IMR-90 (cell line): ENCODE results near the gene CRY2. TPM values are rescaled to one million over a fixed set of nuclear protein-coding genes. Genes with fewer than 3 reads are reported as not detected.
A peak's percentile ranks its signal among the peaks of the same experiment; 100 is the strongest.

Experiments
- ATAC-seq: fragments of 200-7000 bp; cut with Tn5 transposase; 2 replicates; pipeline ENCODE4 v1.9.1; 2020; ENCODE audit warnings: low read depth, mild to moderate bottlenecking, moderate library complexity
- BruUV-seq: library from RNA; stranded (reverse); fragments of 400-500 nt; replicated peaks from 2 replicates; lab custom pipeline; 2021; lab: Mats Ljungman, UMichigan
- CTCF ChIA-PET: fragments of 300-600 bp; formaldehyde crosslinking; extraction: SDS; loops from one replicate; lab custom pipeline; 2021; ENCODE audit warnings: antibody characterized with exemption; lab: Yijun Ruan, JAX
- POLR2A ChIA-PET: fragments of 300-600 bp; sonication (Branson Sonifier 250); formaldehyde crosslinking; loops from one replicate; lab custom pipeline; 2022; ENCODE audit warnings: antibody characterized with exemption; ENCODE audit not compliant: unreplicated experiment; lab: Charles Lee
- DNase-seq: peaks from one replicate; pipeline ENCODE4 v3.0.0; 2013
- H2AFZ ChIP-seq: replicated peaks from 2 replicates; pipeline ENCODE3; 2013; ENCODE audit warnings: low read length, mild to moderate bottlenecking; ENCODE audit not compliant: poor library complexity
- H2AK5ac ChIP-seq: 2 replicates; pipeline ENCODE4 v1.6.1; 2013; ENCODE audit warnings: low read depth, low read length, inconsistent platforms
- H2AK9ac ChIP-seq: replicated peaks from 2 replicates; pipeline ENCODE3; 2013; ENCODE audit warnings: mild to moderate bottlenecking, low read depth, low read length, moderate library complexity; ENCODE audit not compliant: poor library complexity
- H2BK120ac ChIP-seq: 2 replicates; pipeline ENCODE4 v1.6.1; 2013; ENCODE audit warnings: low read depth, low read length, inconsistent platforms
- H2BK15ac ChIP-seq: 3 replicates; pipeline ENCODE4 v1.6.1; 2013; ENCODE audit warnings: low read depth, low read length, inconsistent platforms
- H2BK20ac ChIP-seq: 2 replicates; pipeline ENCODE4 v1.6.1; 2013; ENCODE audit warnings: low read depth, mild to moderate bottlenecking, inconsistent platforms, low read length, moderate library complexity
- H2BK5ac ChIP-seq: 2 replicates; pipeline ENCODE4 v1.6.1; 2013; ENCODE audit warnings: mild to moderate bottlenecking, low read depth, low read length, inconsistent platforms; ENCODE audit not compliant: poor library complexity, severe bottlenecking
- H3K14ac ChIP-seq: replicated peaks from 2 replicates; pipeline ENCODE4 v1.6.1; 2013; ENCODE audit warnings: low read depth, low read length, inconsistent platforms
- H3K18ac ChIP-seq: 2 replicates; pipeline ENCODE4 v1.6.1; 2013; ENCODE audit warnings: low read depth, low read length, control low read depth
- H3K23ac ChIP-seq: 2 replicates; pipeline ENCODE4 v1.6.1; 2013; ENCODE audit warnings: low read depth, low read length, inconsistent platforms
- H3K27ac ChIP-seq: 2 replicates; pipeline ENCODE4 v1.5.1; 2013; ENCODE audit warnings: mild to moderate bottlenecking, control low read depth, low read length; ENCODE audit not compliant: insufficient read depth
- H3K27me3 ChIP-seq: 2 replicates; pipeline ENCODE4 v1.6.1; 2013; ENCODE audit warnings: low read length; ENCODE audit not compliant: control insufficient read depth, insufficient read depth
- H3K36me3 ChIP-seq: 2 replicates; pipeline ENCODE4 v1.6.1; 2013; ENCODE audit warnings: low read length, mixed read lengths; ENCODE audit not compliant: control insufficient read depth, insufficient read depth
- H3K4ac ChIP-seq: 2 replicates; pipeline ENCODE4 v1.6.1; 2013; ENCODE audit warnings: low read depth, low read length, inconsistent platforms
- H3K4me1 ChIP-seq: 2 replicates; pipeline ENCODE4 v1.6.1; 2013; ENCODE audit warnings: low read length, mixed read lengths; ENCODE audit not compliant: control insufficient read depth, insufficient read depth
- H3K4me2 ChIP-seq: 2 replicates; pipeline ENCODE4 v1.6.1; 2013; ENCODE audit warnings: low read depth, mild to moderate bottlenecking, control low read depth, low read length, moderate library complexity
- H3K4me3 ChIP-seq: 2 replicates; pipeline ENCODE4 v1.5.1; 2013; ENCODE audit warnings: low read depth, mild to moderate bottlenecking, control low read depth, low read length, moderate library complexity; ENCODE audit not compliant: insufficient read depth
- H3K56ac ChIP-seq: 2 replicates; pipeline ENCODE4 v1.6.1; 2013; ENCODE audit warnings: low read length, inconsistent platforms; ENCODE audit not compliant: insufficient read depth; ENCODE audit errors: extremely low read depth
- H3K79me1 ChIP-seq, 2 experiments: 2 replicates each; pipeline ENCODE4 v1.6.1; 2013; ENCODE audit warnings: low read length in 2 of 2, inconsistent platforms in 1 of 2, low read depth in 1 of 2
- H3K9ac ChIP-seq: 2 replicates; pipeline ENCODE4 v1.6.1; 2013; ENCODE audit warnings: low read depth, low read length, control low read depth
- H3K9me1 ChIP-seq: 2 replicates; pipeline ENCODE4 v1.6.1; 2013; ENCODE audit warnings: low read length, inconsistent platforms; ENCODE audit not compliant: insufficient read depth
- H3K9me3 ChIP-seq: 2 replicates; pipeline ENCODE4 v1.6.1; 2013; ENCODE audit warnings: low read length; ENCODE audit not compliant: control insufficient read depth, insufficient read depth
- H4K20me1 ChIP-seq: 2 replicates; pipeline ENCODE4 v1.6.1; 2013; ENCODE audit warnings: low read length, inconsistent platforms; ENCODE audit not compliant: insufficient read depth
- H4K5ac ChIP-seq: 2 replicates; pipeline ENCODE4 v1.6.1; 2013; ENCODE audit warnings: mild to moderate bottlenecking, low read depth, low read length, control low read depth
- H4K8ac ChIP-seq, 2 experiments: 2 replicates each; pipeline ENCODE4 v1.6.1; 2013; ENCODE audit warnings: low read depth in 2 of 2, low read length in 2 of 2, control low read depth in 1 of 2, inconsistent platforms in 1 of 2
- H4K91ac ChIP-seq: 2 replicates; pipeline ENCODE4 v1.6.1; 2013; ENCODE audit warnings: low read depth, low read length, inconsistent platforms; ENCODE audit not compliant: insufficient read depth
- CEBPB ChIP-seq: IDR thresholded peaks from 2 replicates; pipeline ENCODE4 v1.6.1; 2012; ENCODE audit warnings: low read depth, low read length, improper control_type of control experiment
- CTCF ChIP-seq: conservative IDR thresholded peaks from 2 replicates; pipeline ENCODE4 v1.5.1; 2012; ENCODE audit warnings: mild to moderate bottlenecking, low read depth, low read length, improper control_type of control experiment
- FOS ChIP-seq: fragments of 150-350 bp; IDR thresholded peaks from 2 replicates; pipeline ENCODE4 v1.6.1; 2016; ENCODE audit warnings: low read depth, low read length
- MAFK ChIP-seq: IDR thresholded peaks from 2 replicates; pipeline ENCODE4 v1.6.1; 2012; ENCODE audit warnings: low read depth, low read length, improper control_type of control experiment
- MAZ ChIP-seq: IDR thresholded peaks from 2 replicates; pipeline ENCODE4 v1.6.1; 2012; ENCODE audit warnings: low read depth, mild to moderate bottlenecking, low read length, improper control_type of control experiment, moderate library complexity, borderline replicate concordance
- MXI1 ChIP-seq: IDR thresholded peaks from 2 replicates; pipeline ENCODE4 v1.6.1; 2012; ENCODE audit warnings: low read depth, mild to moderate bottlenecking, low read length, moderate library complexity, borderline replicate concordance
- NFE2L2 ChIP-seq: fragments of 150-350 bp; IDR thresholded peaks from 2 replicates; pipeline ENCODE4 v1.6.1; 2016; ENCODE audit warnings: low read depth, mild to moderate bottlenecking, low read length
- POLR2A ChIP-seq: IDR thresholded peaks from 2 replicates; pipeline ENCODE4 v1.6.1; 2012; ENCODE audit warnings: mild to moderate bottlenecking, low read depth, low read length
- RCOR1 ChIP-seq: IDR thresholded peaks from 2 replicates; pipeline ENCODE4 v1.6.1; 2012; ENCODE audit warnings: mild to moderate bottlenecking, low read length, improper control_type of control experiment; ENCODE audit not compliant: insufficient replicate concordance
- RFX5 ChIP-seq: IDR thresholded peaks from 2 replicates; pipeline ENCODE4 v1.8.0; 2012; ENCODE audit warnings: low read depth, mild to moderate bottlenecking, low read length, moderate library complexity
- SMC3 ChIP-seq: fragments of 150-350 bp; IDR thresholded peaks from 2 replicates; pipeline ENCODE4 v1.6.1; 2016; ENCODE audit warnings: low read depth, mild to moderate bottlenecking, antibody characterized with exemption, low read length, moderate library complexity
- USF2 ChIP-seq: fragments of 150-350 bp; IDR thresholded peaks from 2 replicates; pipeline ENCODE4 v1.6.1; 2017; ENCODE audit warnings: mild to moderate bottlenecking, antibody characterized with exemption, low read length, low read depth
- WGBS, 2 experiments: methylation state at CpG; one replicate each; pipeline versions ENCODE4 v1.1.5 to v1.1.7; 2013; ENCODE audit warnings: missing lambda C conversion rate in 2 of 2; ENCODE audit not compliant: insufficient read length in 1 of 2; ENCODE audit errors: extremely low coverage in 2 of 2; 5-methylcytosine and 5-hydroxymethylcytosine counted together
- dilution Hi-C: fragments of 300-500 bp; cut with HindIII; formaldehyde crosslinking; loops from one replicate; pipeline ENCODE4 v1.14.3; 2018; ENCODE audit warnings: low sequenced_read_pairs; ENCODE audit not compliant: unreplicated experiment
- in situ Hi-C: fragments of 300-500 bp; cut with MboI; formaldehyde crosslinking; loops from 3 replicates; pipeline ENCODE4 v1.14.3; 2019; ENCODE audit warnings: low sequenced_read_pairs, inconsistent platforms, mixed read lengths
- intact Hi-C: fragments of 100-400 bp; cut with micrococcal nuclease; formaldehyde crosslinking; loops from 2 replicates; pipeline ENCODE4 v1.10.0; 2022
- polyA plus RNA-seq, 3 experiments: library from polyadenylated mRNA; depleted of rRNA; stranded (reverse); fragments of >200 nt; gene quantifications; 2 replicates each; pipeline ENCODE4 v1.2.3, GENCODE V29; 2012; ENCODE audit warnings: low replicate concordance in 1 of 3
- total RNA-seq: library from RNA; depleted of rRNA; stranded (reverse); fragments of >200 nt; gene quantifications from 2 replicates; pipeline ENCODE4 v1.2.3, GENCODE V29; 2012
- TF ChIP-seq, protein P1 (sequence below): fragments of 150-350 bp; IDR thresholded peaks from 2 replicates; pipeline ENCODE4 v1.6.1; 2016; ENCODE audit warnings: low read depth, mild to moderate bottlenecking, low read length, moderate library complexity, borderline replicate concordance

The CRY2 gene
- total and polyA plus RNA-seq, 2 of the 4 experiments (the other 2 are of a cell fraction), result 12.2 to 13.1 TPM

DNA sequence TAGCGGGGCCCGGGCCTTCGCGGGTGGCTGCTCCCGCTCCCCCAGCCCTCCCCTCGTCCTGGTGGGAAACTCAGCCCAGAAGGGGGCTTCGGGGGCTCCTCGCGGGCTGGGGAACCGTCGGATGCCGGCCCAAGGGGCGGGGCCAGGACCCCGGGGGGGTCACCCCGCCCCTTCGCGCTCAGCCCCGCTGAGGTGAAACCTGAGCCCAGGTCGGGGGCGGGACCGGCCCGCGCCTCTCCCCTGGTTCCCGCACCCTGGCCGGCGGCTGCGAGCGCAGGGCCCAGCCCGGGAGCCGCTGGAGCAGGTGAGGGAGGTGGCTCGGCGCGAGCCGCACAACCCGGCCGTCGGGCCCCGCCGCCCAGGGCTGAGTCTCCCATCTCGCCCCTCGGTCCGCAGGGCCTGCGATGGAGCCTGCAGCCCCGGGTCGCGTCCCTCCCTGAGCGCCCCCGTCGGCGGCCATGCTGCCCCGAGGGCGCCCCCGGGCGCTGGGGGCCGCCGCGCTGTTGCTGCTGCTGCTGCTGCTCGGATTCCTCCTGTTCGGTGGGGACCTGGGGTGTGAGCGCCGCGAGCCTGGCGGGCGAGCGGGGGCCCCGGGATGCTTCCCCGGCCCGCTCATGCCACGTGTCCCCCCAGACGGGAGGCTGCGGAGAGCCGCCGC is 75.3 kb downstream of the CRY2 start, which contains the start of gene LARGE2:
Gene LARGE2, plus strand, starts transcription at position 232 of the 658 bp plus-strand sequence. Its CDS starts 227 bp downstream, at position 459.
- Histone ChIP-seq H3K4me1 (no peaks in the 10 kb centered on the region), H3K79me1 (peaks cover 0 to under 1% of the 10 kb centered on the region in 2 experiments; a peak in 2 of 4 replicates), H3K18ac (no peak within 1 kb of the TSS), H3K4me3 (no peak within 1 kb of the TSS), H2BK15ac (no peak within 1 kb of the TSS), H3K36me3 (no peaks in the 10 kb centered on the region), H3K27ac (no peak within 1 kb of the TSS), H4K8ac (no peak within 1 kb of the TSS), H2BK5ac (no peak within 1 kb of the TSS), H2BK120ac (no peak within 1 kb of the TSS), H4K5ac (no peak within 1 kb of the TSS), H3K4ac (no peak within 1 kb of the TSS), H2BK20ac (no peak within 1 kb of the TSS), H2AK9ac (no peak within 1 kb of the TSS), H3K9me3 (no peaks in the 10 kb centered on the region), H3K14ac (no peak within 1 kb of the TSS), H2AK5ac (no peak within 1 kb of the TSS), H3K56ac (no peak within 1 kb of the TSS), H3K23ac (no peak within 1 kb of the TSS), H3K9me1 (0 out of 2 replicates have a peak, but pooled peaks cover 5% of the 10 kb centered on the region), H3K27me3 (peaks cover 47% of the 10 kb centered on the region), H4K91ac (no peak within 1 kb of the TSS), H2AFZ (peak within 1 kb of the TSS; percentile 76), H3K4me2 (no peak within 1 kb of the TSS), H3K9ac (no peak within 1 kb of the TSS), H4K20me1 (peaks cover 1% of the 10 kb centered on the region)
- in situ Hi-C loops (no loop called here), intact Hi-C loops (no loop called here), dilution Hi-C loops (no loop called here)
- BruUV-seq, result no TSS peak
- TF ChIP-seq MXI1 (no peak), NFE2L2 (no peak), RFX5 (no peak), POLR2A (no peak), RCOR1 (no peak), SMC3 (no peak), MAZ (no peak), USF2 (no peak), FOS (no peak), CEBPB (no peak), CTCF (no peak), MAFK (no peak)
- TF ChIP-seq, protein P1, sequence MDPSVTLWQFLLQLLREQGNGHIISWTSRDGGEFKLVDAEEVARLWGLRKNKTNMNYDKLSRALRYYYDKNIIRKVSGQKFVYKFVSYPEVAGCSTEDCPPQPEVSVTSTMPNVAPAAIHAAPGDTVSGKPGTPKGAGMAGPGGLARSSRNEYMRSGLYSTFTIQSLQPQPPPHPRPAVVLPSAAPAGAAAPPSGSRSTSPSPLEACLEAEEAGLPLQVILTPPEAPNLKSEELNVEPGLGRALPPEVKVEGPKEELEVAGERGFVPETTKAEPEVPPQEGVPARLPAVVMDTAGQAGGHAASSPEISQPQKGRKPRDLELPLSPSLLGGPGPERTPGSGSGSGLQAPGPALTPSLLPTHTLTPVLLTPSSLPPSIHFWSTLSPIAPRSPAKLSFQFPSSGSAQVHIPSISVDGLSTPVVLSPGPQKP, result no peak
- POLR2A ChIA-PET, result no interaction called here
- 3% methylated on average over 42 of the region's 73 CpGs; no CpG with 5 or more reads in 1 of the 2 experiments for WGBS, 2 experiments
- ATAC-seq, result no peak
- CTCF ChIA-PET, result no interaction called here
- DNase-seq, result no peak
